Measurements from ENCODE around the gene PAX5.

DNA sequence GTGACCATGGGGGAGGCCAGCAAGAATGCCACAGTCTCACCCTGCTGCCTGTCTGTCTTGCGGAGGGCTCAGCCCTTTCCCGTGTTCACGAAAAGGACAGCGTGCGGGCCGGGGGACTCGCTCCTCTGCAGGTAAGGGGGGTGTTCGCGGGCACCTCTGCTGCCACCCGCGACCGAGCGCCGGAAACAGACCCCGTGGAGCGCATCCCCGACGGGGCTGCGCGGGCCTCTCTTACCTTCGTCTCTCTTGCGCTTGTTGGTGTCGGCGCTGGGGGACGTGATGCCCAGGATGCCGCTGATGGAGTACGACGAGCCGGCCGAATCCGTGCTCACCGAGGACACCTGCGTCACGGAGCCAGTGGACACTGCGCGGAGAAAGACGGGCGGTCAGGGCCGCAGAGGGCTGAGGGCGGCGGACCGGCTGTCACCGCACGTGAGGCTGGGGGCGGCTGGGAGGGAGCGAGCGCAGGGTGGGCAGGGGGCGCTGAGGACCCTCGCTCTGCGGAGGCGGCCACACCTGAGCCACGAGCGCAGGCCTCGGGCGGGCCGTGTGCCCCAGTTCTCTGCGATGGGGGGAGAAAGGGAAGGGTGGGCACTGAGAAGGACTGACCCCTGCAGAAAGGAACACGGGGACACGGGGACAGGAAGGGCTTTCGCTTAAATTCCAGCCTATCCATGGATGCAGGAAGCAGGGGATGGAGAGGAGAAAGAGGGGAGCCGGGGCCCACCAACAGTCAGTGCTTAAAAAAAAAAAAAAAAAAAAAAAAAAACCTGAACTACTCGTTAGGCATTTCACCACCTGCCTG is 31.5 kb downstream of the PAX5 start:
- TF ChIP-seq, protein P1, sequence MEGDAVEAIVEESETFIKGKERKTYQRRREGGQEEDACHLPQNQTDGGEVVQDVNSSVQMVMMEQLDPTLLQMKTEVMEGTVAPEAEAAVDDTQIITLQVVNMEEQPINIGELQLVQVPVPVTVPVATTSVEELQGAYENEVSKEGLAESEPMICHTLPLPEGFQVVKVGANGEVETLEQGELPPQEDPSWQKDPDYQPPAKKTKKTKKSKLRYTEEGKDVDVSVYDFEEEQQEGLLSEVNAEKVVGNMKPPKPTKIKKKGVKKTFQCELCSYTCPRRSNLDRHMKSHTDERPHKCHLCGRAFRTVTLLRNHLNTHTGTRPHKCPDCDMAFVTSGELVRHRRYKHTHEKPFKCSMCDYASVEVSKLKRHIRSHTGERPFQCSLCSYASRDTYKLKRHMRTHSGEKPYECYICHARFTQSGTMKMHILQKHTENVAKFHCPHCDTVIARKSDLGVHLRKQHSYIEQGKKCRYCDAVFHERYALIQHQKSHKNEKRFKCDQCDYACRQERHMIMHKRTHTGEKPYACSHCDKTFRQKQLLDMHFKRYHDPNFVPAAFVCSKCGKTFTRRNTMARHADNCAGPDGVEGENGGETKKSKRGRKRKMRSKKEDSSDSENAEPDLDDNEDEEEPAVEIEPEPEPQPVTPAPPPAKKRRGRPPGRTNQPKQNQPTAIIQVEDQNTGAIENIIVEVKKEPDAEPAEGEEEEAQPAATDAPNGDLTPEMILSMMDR (CRISPR knock-in tag; IDR thresholded peaks at IDR 0.05), result no peak
- TF ChIP-seq, protein P2, sequence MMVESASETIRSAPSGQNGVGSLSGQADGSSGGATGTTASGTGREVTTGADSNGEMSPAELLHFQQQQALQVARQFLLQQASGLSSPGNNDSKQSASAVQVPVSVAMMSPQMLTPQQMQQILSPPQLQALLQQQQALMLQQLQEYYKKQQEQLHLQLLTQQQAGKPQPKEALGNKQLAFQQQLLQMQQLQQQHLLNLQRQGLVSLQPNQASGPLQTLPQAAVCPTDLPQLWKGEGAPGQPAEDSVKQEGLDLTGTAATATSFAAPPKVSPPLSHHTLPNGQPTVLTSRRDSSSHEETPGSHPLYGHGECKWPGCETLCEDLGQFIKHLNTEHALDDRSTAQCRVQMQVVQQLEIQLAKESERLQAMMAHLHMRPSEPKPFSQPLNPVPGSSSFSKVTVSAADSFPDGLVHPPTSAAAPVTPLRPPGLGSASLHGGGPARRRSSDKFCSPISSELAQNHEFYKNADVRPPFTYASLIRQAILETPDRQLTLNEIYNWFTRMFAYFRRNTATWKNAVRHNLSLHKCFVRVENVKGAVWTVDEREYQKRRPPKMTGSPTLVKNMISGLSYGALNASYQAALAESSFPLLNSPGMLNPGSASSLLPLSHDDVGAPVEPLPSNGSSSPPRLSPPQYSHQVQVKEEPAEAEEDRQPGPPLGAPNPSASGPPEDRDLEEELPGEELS (CRISPR knock-in tag; IDR thresholded peaks at IDR 0.05), result no peak
- TF ChIP-seq KLF11 (CRISPR knock-in tag; IDR thresholded peaks at IDR 0.05) (no peak), MTA3 (CRISPR knock-in tag; IDR thresholded peaks at IDR 0.05) (no peak)
- TF ChIP-seq, protein P3, sequence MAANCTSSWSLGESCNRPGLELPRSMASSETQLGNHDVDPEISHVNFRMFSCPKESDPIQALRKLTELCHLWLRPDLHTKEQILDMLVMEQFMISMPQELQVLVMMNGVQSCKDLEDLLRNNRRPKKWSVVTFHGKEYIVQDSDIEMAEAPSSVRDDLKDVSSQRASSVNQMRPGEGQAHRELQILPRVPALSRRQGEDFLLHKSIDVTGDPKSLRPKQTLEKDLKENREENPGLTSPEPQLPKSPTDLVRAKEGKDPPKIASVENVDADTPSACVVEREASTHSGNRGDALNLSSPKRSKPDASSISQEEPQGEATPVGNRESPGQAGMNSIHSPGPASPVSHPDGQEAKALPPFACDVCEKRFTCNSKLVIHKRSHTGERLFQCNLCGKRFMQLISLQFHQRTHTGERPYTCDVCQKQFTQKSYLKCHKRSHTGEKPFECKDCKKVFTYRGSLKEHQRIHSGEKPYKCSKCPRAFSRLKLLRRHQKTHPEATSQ (CRISPR knock-in tag; IDR thresholded peaks at IDR 0.05; ENCODE audit: borderline replicate concordance), result no peak

Measured in HepG2 (cell line).